Panc1 (cell line): Measurements from ENCODE around the gene NXPH4. TPM values are rescaled to one million over a fixed set of nuclear protein-coding genes. Genes with fewer than 3 reads are reported as not detected.
A peak's percentile ranks its signal among the peaks of the same experiment; 100 is the strongest.

Source experiments
- ATAC-seq: fragments of 200-7000 bp; cut with Tn5 transposase; 2 replicates; pipeline ENCODE4 v1.9.1; 2020; ENCODE audit warnings: mild to moderate bottlenecking, moderate library complexity
- BruUV-seq: library from RNA; stranded (reverse); fragments of 400-500 nt; replicated peaks from 2 replicates; lab custom pipeline; 2021; lab: Mats Ljungman, UMichigan
- CTCF ChIA-PET: fragments of 300-600 bp; sonication (Branson Sonifier 250); formaldehyde crosslinking; loops from one replicate; lab custom pipeline; 2022; ENCODE audit warnings: antibody characterized with exemption; lab: Charles Lee
- POLR2A ChIA-PET: fragments of 300-600 bp; sonication (Branson Sonifier 250); formaldehyde crosslinking; loops from one replicate; lab custom pipeline; 2022; ENCODE audit warnings: antibody characterized with exemption; lab: Charles Lee
- DNase-seq: peaks from one replicate; pipeline ENCODE4 v3.0.0-alpha.2; 2010; ENCODE audit warnings: low read depth, low spot score
- H3K27ac ChIP-seq: 2 replicates; pipeline ENCODE4 v1.5.1; 2011; ENCODE audit warnings: mild to moderate bottlenecking, low read length, inconsistent platforms
- H3K27me3 ChIP-seq: fragments of 200-500 bp; sonication (Bioruptor generic); 2 replicates; pipeline ENCODE4 v1.6.0; 2014; ENCODE audit warnings: low read length, inconsistent platforms; ENCODE audit not compliant: control insufficient read depth, insufficient read depth
- H3K36me3 ChIP-seq: fragments of 200-500 bp; sonication (Bioruptor generic); 2 replicates; pipeline ENCODE4 v1.5.1; 2014; ENCODE audit warnings: inconsistent platforms, mild to moderate bottlenecking, low read length, moderate library complexity; ENCODE audit not compliant: control insufficient read depth, insufficient read depth
- H3K4me1 ChIP-seq: 2 replicates; pipeline ENCODE4 v1.5.1; 2011; ENCODE audit warnings: inconsistent platforms, mild to moderate bottlenecking, low read length, moderate library complexity; ENCODE audit not compliant: control insufficient read depth, insufficient read depth
- H3K4me3 ChIP-seq, 2 experiments: 2 replicates each; pipeline ENCODE4 v1.5.1; 2011 to 2012; ENCODE audit warnings: low read depth in 2 of 2, low read length in 2 of 2, mild to moderate bottlenecking in 2 of 2, inconsistent platforms in 1 of 2, moderate library complexity in 1 of 2
- H3K9me3 ChIP-seq: fragments of 200-500 bp; sonication (Bioruptor generic); 2 replicates; pipeline ENCODE4 v1.5.1; 2014; ENCODE audit warnings: low read depth, mild to moderate bottlenecking, inconsistent platforms, low read length, moderate library complexity; ENCODE audit not compliant: control insufficient read depth, insufficient read depth
- CTCF ChIP-seq: fragments of 450-650 bp; IDR thresholded peaks from 2 replicates; pipeline ENCODE4 v1.5.1; 2017; ENCODE audit warnings: mild to moderate bottlenecking
- POLR2AphosphoS5 ChIP-seq: IDR thresholded peaks from 2 replicates; pipeline ENCODE4 v1.6.1; 2012; ENCODE audit warnings: mild to moderate bottlenecking, low read depth, low read length, moderate library complexity
- REST ChIP-seq, 2 experiments: IDR thresholded peaks; 2 replicates each; pipeline ENCODE4 v1.6.1; 2011 to 2012; ENCODE audit warnings: low read depth in 2 of 2, control low read depth in 1 of 2, low read length in 1 of 2, mild to moderate bottlenecking in 1 of 2, moderate library complexity in 1 of 2; ENCODE audit not compliant: insufficient read depth in 1 of 2
- SIN3A ChIP-seq: IDR thresholded peaks from 2 replicates; pipeline ENCODE4 v1.6.1; 2012; ENCODE audit warnings: low read depth, mild to moderate bottlenecking, low read length, moderate library complexity, borderline replicate concordance; ENCODE audit not compliant: insufficient read depth
- TCF7L2 ChIP-seq: IDR thresholded peaks from 2 replicates; pipeline ENCODE4 v1.6.1; 2011; ENCODE audit warnings: mild to moderate bottlenecking, low read depth, low read length, inconsistent platforms
- in situ Hi-C: cut with HindIII; loops from 2 replicates; pipeline ENCODE4 v1.10.0; 2016; ENCODE audit warnings: low sequenced_read_pairs, low pct_unique_long_range_greater_than_20kb
- intact Hi-C: fragments of 100-400 bp; cut with micrococcal nuclease; formaldehyde crosslinking; loops from one replicate; pipeline ENCODE4 v1.10.0; 2022; ENCODE audit not compliant: unreplicated experiment
- total RNA-seq: library from RNA; stranded (reverse); gene quantifications from one replicate; pipeline ENCODE4 v1.2.1, GENCODE V29; 2021; ENCODE audit not compliant: unreplicated experiment

NXPH4 gene
- total RNA-seq, 1 experiment from 2014 or later, result 2.1 TPM

- intact Hi-C loops, result no loop called here
- in situ Hi-C loops, result no loop called here
- TF ChIP-seq POLR2AphosphoS5, result no peak
- TF ChIP-seq CTCF, result peak; percentile 94
- ChIA-PET POLR2A (no interaction called here), CTCF (interaction anchor here (0.5 to 1.1 kb wide), 6 partner anchors 10 to 62 kb away, joined by 3 to 15 read pairs (median 4); partner anchors contain the start of gene LRP1)
- DNase-seq, result peak; percentile 59
- Histone ChIP-seq H3K4me3 (no peak overlapping the region), H3K36me3 (no peaks in the 10 kb centered on the region), H3K27ac (no peak overlapping the region), H3K4me1 (no peaks in the 10 kb centered on the region), H3K27me3 (no peaks in the 10 kb centered on the region), H3K9me3 (no peaks in the 10 kb centered on the region)
- no TSS peak for BruUV-seq
- peak; percentile 95 for ATAC-seq
Observed at GRCh38 chr12:57182918-57183575, 33.5 kb upstream of the NXPH4 start.

- Histone ChIP-seq H3K36me3 (no peaks in the 10 kb centered on the region), H3K27ac (no peak overlapping the region), H3K27me3 (no peaks in the 10 kb centered on the region), H3K4me1 (no peaks in the 10 kb centered on the region), H3K9me3 (no peaks in the 10 kb centered on the region), H3K4me3 (no peak overlapping the region)
- no peak for ATAC-seq
- intact Hi-C loops (no loop called here), in situ Hi-C loops (no loop called here)
- TF ChIP-seq TCF7L2, result no peak
- TF ChIP-seq REST (IDR thresholded peaks at IDR 0.05; ENCODE audit: insufficient read depth in 1 of 2, low read depth in 2 of 2, low read length in 1 of 2), result no peak
- TF ChIP-seq SIN3A, result no peak
- no peak for TF ChIP-seq POLR2AphosphoS5
- no peak for TF ChIP-seq CTCF
- ChIA-PET CTCF (interaction anchor here (1.3 kb wide), 1 partner anchor 59 kb away, joined by 4 read pairs; no protein-coding TSS in a partner anchor), POLR2A (interaction anchor here (0.5 kb wide), 1 partner anchor 14 kb away, joined by 6 read pairs; no protein-coding TSS in a partner anchor)
- DNase-seq, result no peak
- BruUV-seq, result no TSS peak
Observed at GRCh38 chr12:57183939-57184725, 32.5 kb upstream of the NXPH4 start.
